H9 (cell line): ENCODE results near the gene ANO6. TPM values are rescaled to one million over a fixed set of nuclear protein-coding genes. Genes with fewer than 3 reads are reported as not detected.

Source experiments
- DNase-seq: peaks from one replicate; pipeline ENCODE4 v3.0.0-alpha.2; 2017
- H2AFZ ChIP-seq: one replicate; pipeline ENCODE4 v1.6.1; 2013; ENCODE audit warnings: mild to moderate bottlenecking, low read length, control low read depth, moderate library complexity
- H2AK5ac ChIP-seq: 2 replicates; pipeline ENCODE4 v1.6.1; 2013; ENCODE audit warnings: low read length, control low read depth, mixed read lengths; ENCODE audit not compliant: insufficient read length
- H2BK120ac ChIP-seq: one replicate; pipeline ENCODE4 v1.6.1; 2013; ENCODE audit warnings: low read depth, mild to moderate bottlenecking, low read length, control low read depth, inconsistent platforms; ENCODE audit not compliant: poor library complexity, severe bottlenecking
- H2BK12ac ChIP-seq: 2 replicates; pipeline ENCODE4 v1.6.1; 2013; ENCODE audit warnings: low read length, control low read depth, mixed read lengths, low read depth; ENCODE audit not compliant: insufficient read length
- H2BK15ac ChIP-seq: 2 replicates; pipeline ENCODE4 v1.6.1; 2013; ENCODE audit warnings: low read depth, low read length, control low read depth
- H2BK20ac ChIP-seq: one replicate; pipeline ENCODE4 v1.6.1; 2013; ENCODE audit warnings: low read depth, mild to moderate bottlenecking, low read length, control low read depth, inconsistent platforms; ENCODE audit not compliant: poor library complexity, severe bottlenecking
- H2BK5ac ChIP-seq: 2 replicates; pipeline ENCODE4 v1.6.1; 2013; ENCODE audit warnings: low read length, control low read depth, mixed read lengths; ENCODE audit not compliant: insufficient read length
- H3K14ac ChIP-seq: 2 replicates; pipeline ENCODE4 v1.6.1; 2013; ENCODE audit warnings: low read length, control low read depth; ENCODE audit not compliant: insufficient read depth
- H3K18ac ChIP-seq: 2 replicates; pipeline ENCODE4 v1.6.1; 2013; ENCODE audit warnings: low read depth, mild to moderate bottlenecking, mixed read lengths, low read length, control low read depth; ENCODE audit not compliant: insufficient read length
- H3K23ac ChIP-seq: 2 replicates; pipeline ENCODE4 v1.6.1; 2013; ENCODE audit warnings: low read length, control low read depth, mixed read lengths, low read depth; ENCODE audit not compliant: insufficient read length
- H3K23me2 ChIP-seq: 2 replicates; pipeline ENCODE4 v1.6.1; 2013; ENCODE audit warnings: low read depth, mild to moderate bottlenecking, mixed read lengths, low read length, control low read depth; ENCODE audit not compliant: insufficient read length, poor library complexity, severe bottlenecking
- H3K27ac ChIP-seq: 2 replicates; pipeline ENCODE4 v1.5.1; 2013; ENCODE audit warnings: low read length, control low read depth, mixed read lengths, low read depth; ENCODE audit not compliant: insufficient read length
- H3K27me3 ChIP-seq: 2 replicates; pipeline ENCODE4 v1.6.1; 2013; ENCODE audit warnings: low read length, control low read depth, inconsistent platforms; ENCODE audit not compliant: insufficient read depth
- H3K4ac ChIP-seq: 2 replicates; pipeline ENCODE4 v1.6.1; 2013; ENCODE audit warnings: low read depth, mild to moderate bottlenecking, control low read depth, inconsistent platforms, low read length, moderate library complexity
- H3K4me1 ChIP-seq: 2 replicates; pipeline ENCODE4 v1.6.1; 2013; ENCODE audit warnings: low read length, control low read depth, inconsistent platforms; ENCODE audit not compliant: insufficient read depth
- H3K4me2 ChIP-seq: 2 replicates; pipeline ENCODE4 v1.6.1; 2013; ENCODE audit warnings: low read length, control low read depth, mixed read lengths; ENCODE audit not compliant: insufficient read length, insufficient read depth
- H3K56ac ChIP-seq: 2 replicates; pipeline ENCODE4 v1.6.1; 2013; ENCODE audit warnings: low read depth, mild to moderate bottlenecking, mixed read lengths, low read length, control low read depth; ENCODE audit not compliant: insufficient read length
- H3K79me1 ChIP-seq: 2 replicates; pipeline ENCODE4 v1.6.1; 2013; ENCODE audit warnings: low read depth, mild to moderate bottlenecking, moderate library complexity, low read length, control low read depth, inconsistent platforms; ENCODE audit not compliant: insufficient read depth, poor library complexity, severe bottlenecking
- H3K79me2 ChIP-seq: 2 replicates; pipeline ENCODE4 v1.6.1; 2013; ENCODE audit warnings: low read length, control low read depth, inconsistent platforms; ENCODE audit not compliant: insufficient read depth
- H3K9ac ChIP-seq: 2 replicates; pipeline ENCODE4 v1.6.1; 2013; ENCODE audit warnings: low read length, control low read depth, mixed read lengths; ENCODE audit not compliant: insufficient read length; ENCODE audit errors: extremely low read depth
- H3K9me3 ChIP-seq: one replicate; pipeline ENCODE4 v1.6.1; 2013; ENCODE audit warnings: low read depth, low read length, inconsistent platforms; ENCODE audit not compliant: control insufficient read depth
- H3T11ph ChIP-seq: one replicate; pipeline ENCODE4 v1.6.1; 2013; ENCODE audit warnings: mild to moderate bottlenecking, low read length, control low read depth, inconsistent platforms
- H4K20me1 ChIP-seq: one replicate; pipeline ENCODE4 v1.6.1; 2013; ENCODE audit not compliant: control insufficient read depth, insufficient read length, insufficient read depth
- H4K5ac ChIP-seq: 2 replicates; pipeline ENCODE4 v1.6.1; 2013; ENCODE audit warnings: low read depth, mild to moderate bottlenecking, mixed read lengths, low read length, control low read depth; ENCODE audit not compliant: insufficient read length
- H4K8ac ChIP-seq: replicated peaks from 2 replicates; pipeline ENCODE4 v1.6.1; 2013; ENCODE audit warnings: low read length, control low read depth, mixed read lengths, low read depth; ENCODE audit not compliant: insufficient read length
- H4K91ac ChIP-seq: 2 replicates; pipeline ENCODE4 v1.6.1; 2013; ENCODE audit warnings: low read depth, mild to moderate bottlenecking, moderate library complexity, mixed read lengths, low read length, control low read depth; ENCODE audit not compliant: insufficient read length
- H3K27ac Mint-ChIP-seq, 3 experiments: 2 replicates in 2 of 3; 3 replicates in 1 of 3; pipeline ENCODE4 v1.8.0; 2020 to 2021; ENCODE audit warnings: mixed read lengths in 3 of 3, mild to moderate bottlenecking in 1 of 3, moderate library complexity in 1 of 3
- H3K27me3 Mint-ChIP-seq: 2 replicates; pipeline ENCODE4 v1.8.0; 2021; ENCODE audit warnings: low read depth, mild to moderate bottlenecking, moderate library complexity, mixed read lengths
- H3K36me3 Mint-ChIP-seq, 3 experiments: 2 replicates in 2 of 3; 3 replicates in 1 of 3; pipeline ENCODE4 v1.8.0; 2020 to 2021; ENCODE audit warnings: low read depth in 3 of 3, mixed read lengths in 3 of 3; ENCODE audit not compliant: insufficient read depth in 1 of 3
- H3K4me1 Mint-ChIP-seq, 2 experiments: 2 replicates each; pipeline ENCODE4 v1.8.0; 2020; ENCODE audit warnings: mixed read lengths in 2 of 2
- H3K4me3 Mint-ChIP-seq, 2 experiments: 2 replicates in 1 of 2; 3 replicates in 1 of 2; pipeline ENCODE4 v1.8.0; 2020 to 2021; ENCODE audit warnings: mild to moderate bottlenecking in 2 of 2, mixed read lengths in 2 of 2, moderate library complexity in 1 of 2
- H3K9me3 Mint-ChIP-seq, 2 experiments: 2 replicates in 1 of 2; 3 replicates in 1 of 2; pipeline ENCODE4 v1.8.0; 2020; ENCODE audit warnings: mild to moderate bottlenecking in 2 of 2, mixed read lengths in 2 of 2, moderate library complexity in 1 of 2
- CTCF ChIP-seq: fragments of 200-600 bp; sonication (generic); conservative IDR thresholded peaks from 3 replicates; pipeline ENCODE4 v1.8.0; 2021; ENCODE audit warnings: antibody characterized with exemption, mild to moderate bottlenecking
- WGBS: extraction: QIAGEN DNeasy Blood & Tissue Kit; methylation state at CpG from one replicate; pipeline ENCODE4 v1.1.7; 2013; ENCODE audit warnings: missing lambda C conversion rate, low lambda C conversion rate, mixed read lengths; ENCODE audit not compliant: insufficient read length; ENCODE audit errors: extremely low coverage; 5-methylcytosine and 5-hydroxymethylcytosine counted together
- total RNA-seq: library from RNA; stranded (reverse); gene quantifications from 2 replicates; pipeline ENCODE4 v1.2.1, GENCODE V29; 2021

ANO6 gene
- total RNA-seq, 1 experiment from 2014 or later: 24.3 TPM

DNA sequence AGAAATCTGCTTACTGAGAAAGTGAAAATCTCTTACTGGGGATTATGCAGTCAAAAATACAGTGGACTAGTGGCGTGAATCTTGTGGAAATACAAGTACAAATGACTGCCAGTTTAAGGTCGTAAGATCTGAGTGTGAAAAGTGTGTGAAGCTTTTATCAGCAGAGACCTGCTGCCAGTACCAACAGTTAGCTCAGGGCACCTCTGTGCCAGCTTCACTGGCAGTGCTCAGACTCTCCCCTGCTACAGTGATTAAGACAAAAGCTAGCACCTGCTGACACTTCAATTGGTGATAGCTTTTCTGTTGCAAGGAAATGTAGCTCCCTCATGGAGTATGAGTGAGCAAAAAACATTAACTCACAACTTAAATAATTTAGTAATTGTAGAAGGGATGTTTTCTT, 185.1 kb downstream of the ANO6 start:
- Histone ChIP-seq H3K4me1 (no peaks in the 10 kb centered on the region), H3K27me3 (no peaks in the 10 kb centered on the region), H4K91ac (no peak overlapping the region), H3K4ac (no peak overlapping the region), H2AK5ac (no peak overlapping the region), H3K4me2 (no peak overlapping the region), H3K23ac (no peak overlapping the region), H4K5ac (no peak overlapping the region), H3K56ac (no peak overlapping the region), H3K18ac (no peak overlapping the region), H3K27ac (no peak overlapping the region), H3K9me3 (no peaks in the 10 kb centered on the region), H2BK20ac (no peak overlapping the region), H2BK5ac (no peak overlapping the region), H3K9ac (no peak overlapping the region), H3K14ac (no peak overlapping the region), H2BK15ac (no peak overlapping the region), H3K79me1 (no peaks in the 10 kb centered on the region), H4K20me1 (peaks cover 3% of the 10 kb centered on the region), H4K8ac (no peak overlapping the region), H3T11ph (no peak overlapping the region), H2BK120ac (no peak overlapping the region), H3K79me2 (no peaks in the 10 kb centered on the region), H2BK12ac (no peak overlapping the region), H2AFZ (no peak overlapping the region), H3K23me2 (no peaks in the 10 kb centered on the region)
- Mint-ChIP-seq H3K9me3 (peaks cover 5 to 8% of the 10 kb centered on the region in 2 experiments; a peak in 4 of 5 replicates), H3K36me3 (peaks cover 10 to 40% (median 32%) of the 10 kb centered on the region in 3 experiments), H3K4me1 (no peaks in the 10 kb centered on the region), H3K27ac (no peak overlapping the region), H3K4me3 (no peak overlapping the region), H3K27me3 (no peaks in the 10 kb centered on the region)
- no CpG with 5 or more reads among the region's 2 CpGs for WGBS
- DNase-seq: no peak
- TF ChIP-seq CTCF: no peak
